GM21423 (cell line): ENCODE data around the gene RNU6-1.

ENCODE experiments used
- ATAC-seq: cut with Tn5 transposase; IDR thresholded peaks from one replicate; pipeline ENCODE4 v1.9.1; 2021; ENCODE audit warnings: mild to moderate bottlenecking, moderate library complexity; ENCODE audit not compliant: unreplicated experiment

The RNU6-1 gene

DNA sequence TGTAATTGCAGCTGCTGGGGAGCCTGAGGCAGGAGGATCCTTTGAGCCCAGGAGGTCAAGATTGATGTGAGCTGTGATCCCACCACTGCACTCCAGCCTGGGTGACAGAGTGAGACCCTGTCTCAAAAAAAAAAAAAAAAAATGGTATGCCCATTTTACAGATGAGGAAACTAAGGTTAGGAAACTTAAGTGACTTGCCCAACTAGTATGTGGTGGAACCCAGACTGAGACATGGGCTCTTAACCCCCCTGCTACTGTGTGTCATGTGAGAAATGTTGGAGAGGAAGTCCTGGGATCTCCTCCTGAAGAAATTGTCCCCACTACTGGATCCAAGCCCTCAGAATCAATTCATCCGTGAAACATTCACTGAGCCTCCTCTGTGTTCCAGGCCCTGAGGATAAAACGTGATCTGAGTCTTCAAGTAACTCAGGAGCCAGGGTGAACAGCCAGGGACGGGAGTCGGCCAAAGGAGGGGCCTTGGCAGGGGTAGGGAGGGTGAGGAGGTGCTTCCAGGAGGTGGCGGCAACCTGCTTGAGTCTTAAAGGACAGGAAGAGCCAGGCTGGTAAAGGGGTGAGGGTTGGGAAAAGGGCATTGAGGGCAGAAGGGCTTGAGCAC, 19.6 kb upstream of the RNU6-1 start:
- no peak for ATAC-seq

DNA sequence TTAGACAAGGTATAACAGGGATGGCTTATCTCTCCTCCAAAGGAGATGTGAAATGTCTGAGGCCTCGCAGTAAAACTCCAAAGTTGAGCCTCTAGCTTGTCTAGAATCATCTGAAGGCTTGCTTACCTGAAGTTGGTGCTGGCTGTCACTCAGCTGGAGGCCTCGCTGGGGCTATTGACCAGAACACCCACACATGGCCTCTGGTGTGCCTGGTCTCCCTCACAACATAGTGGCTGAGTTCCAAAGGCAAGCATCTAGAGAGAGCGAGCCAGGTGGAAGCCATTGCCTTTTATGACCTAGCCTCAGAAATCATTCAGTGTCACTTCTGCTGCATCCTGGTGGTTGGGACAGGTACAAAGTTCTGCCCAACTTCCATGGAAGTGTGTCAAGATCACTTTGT, 17.4 kb upstream of the RNU6-1 start:
- no peak for ATAC-seq

GRCh38 chr15:67855842-67856241, 16.0 kb upstream of the RNU6-1 start:
- no peak for ATAC-seq

GRCh38 chr15:67854358-67854757, 14.5 kb upstream of the RNU6-1 start:
- no peak for ATAC-seq

GRCh38 chr15:67853454-67853853, 13.6 kb upstream of the RNU6-1 start:
- ATAC-seq: no peak

DNA sequence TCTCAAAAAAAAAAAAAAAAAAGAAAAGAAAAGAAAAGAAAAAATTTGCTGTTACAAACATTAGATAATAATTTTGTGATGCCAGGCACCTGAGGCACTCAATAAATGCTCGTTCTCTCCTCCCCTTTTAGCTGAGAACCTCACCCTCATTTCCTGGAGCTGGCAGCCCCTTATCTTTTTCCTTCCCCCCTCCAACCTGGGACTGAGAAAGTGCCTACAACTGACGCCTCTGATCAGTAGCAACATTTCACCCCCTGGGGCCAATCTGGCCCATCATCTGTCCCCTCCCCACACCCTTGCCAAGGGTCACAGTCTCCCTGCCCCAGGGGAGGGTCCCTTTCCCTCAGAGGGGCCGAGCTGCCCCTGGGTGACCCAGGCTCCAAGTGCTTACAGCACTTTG, 12.6 kb upstream of the RNU6-1 start:
- no peak for ATAC-seq

DNA sequence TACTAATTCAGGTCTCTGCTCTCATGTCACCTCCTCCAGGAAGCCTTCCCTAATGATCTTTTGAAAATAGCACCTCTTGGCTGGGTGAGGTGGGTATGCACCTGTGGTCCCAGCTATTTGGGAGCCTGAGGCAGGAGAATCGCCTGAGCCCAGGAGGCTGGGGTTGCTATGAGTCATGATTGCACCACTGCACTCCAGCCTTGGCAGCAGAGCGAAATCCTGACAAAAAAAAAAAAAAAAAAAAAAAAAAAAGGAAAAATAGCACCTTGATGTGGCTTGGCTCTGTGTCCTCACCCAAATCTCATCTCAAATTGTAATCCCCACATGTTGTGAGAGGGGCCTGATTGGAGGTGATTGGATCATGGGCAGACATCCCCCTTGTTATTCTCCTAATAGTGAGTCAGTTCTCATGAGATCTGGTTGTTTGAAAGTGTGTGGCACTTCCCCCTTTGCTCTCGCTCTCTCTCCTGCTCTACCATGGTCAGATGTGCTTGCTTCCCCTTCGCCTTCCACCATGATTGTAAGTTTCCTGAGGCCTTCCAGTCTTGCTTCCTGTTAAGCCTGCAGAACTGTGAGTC, 11.2 kb upstream of the RNU6-1 start:
- no peak for ATAC-seq

DNA sequence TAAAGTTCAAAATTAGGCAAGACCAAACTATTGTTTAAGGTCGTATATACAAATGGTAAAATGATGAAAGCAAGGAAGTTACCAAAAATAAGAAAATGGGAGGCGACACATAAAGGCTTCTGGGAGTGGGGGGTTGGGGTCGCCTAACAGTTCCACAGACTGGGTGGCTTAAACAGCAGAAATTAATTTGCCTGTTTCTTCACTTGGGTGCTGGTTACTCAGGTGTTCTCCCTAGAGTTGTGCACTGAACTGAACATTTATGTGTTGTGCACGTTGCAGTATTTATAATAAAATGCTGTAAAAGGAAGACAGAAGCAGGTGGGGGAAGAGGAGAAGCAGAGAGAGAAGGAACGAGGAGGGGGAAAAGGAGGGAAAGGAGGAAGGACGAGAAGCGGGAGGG, 10.5 kb upstream of the RNU6-1 start:
- no peak for ATAC-seq

GRCh38 chr15:67849538-67849937, 9.7 kb upstream of the RNU6-1 start:
- ATAC-seq: no peak

GRCh38 chr15:67845974-67846373, 6.1 kb upstream of the RNU6-1 start:
- no peak for ATAC-seq

- ATAC-seq: no peak
These were observed 3.9 kb upstream of the RNU6-1 start for GRCh38 chr15:67843571-67844387.

DNA sequence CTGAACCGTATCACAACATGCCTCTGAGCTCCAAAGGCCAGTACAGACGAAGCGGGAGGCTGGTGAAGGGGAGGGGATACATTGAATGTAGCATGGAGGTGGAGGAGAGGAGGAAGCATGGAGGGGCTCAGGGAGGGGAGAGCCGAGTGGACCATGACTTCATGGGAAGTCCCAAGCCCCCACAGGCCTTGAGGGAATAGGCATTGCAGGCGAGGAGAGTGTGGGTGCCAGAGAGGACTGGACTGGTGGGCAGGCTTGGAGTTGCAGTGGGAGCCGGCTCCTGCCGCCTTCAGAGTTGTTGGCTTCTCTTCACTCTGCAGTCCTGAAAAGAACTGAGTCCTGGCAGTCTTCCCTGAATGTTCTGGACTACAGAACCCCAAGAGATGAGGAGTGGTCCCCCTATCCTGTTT, 3.3 kb upstream of the RNU6-1 start:
- no peak for ATAC-seq

DNA sequence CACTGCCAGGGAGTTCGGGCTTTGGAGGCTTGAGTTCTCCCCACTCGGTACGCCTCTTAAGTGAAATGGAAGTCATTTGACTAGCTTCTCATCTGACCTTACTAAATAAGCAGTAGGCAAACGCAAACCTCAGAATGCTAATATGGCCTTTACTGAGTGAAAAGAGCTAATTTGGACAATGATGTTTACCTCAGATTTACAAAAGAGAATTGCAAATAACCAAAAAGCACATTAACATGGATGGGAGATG, 1.6 kb upstream of the RNU6-1 start:
- ATAC-seq: no peak

DNA sequence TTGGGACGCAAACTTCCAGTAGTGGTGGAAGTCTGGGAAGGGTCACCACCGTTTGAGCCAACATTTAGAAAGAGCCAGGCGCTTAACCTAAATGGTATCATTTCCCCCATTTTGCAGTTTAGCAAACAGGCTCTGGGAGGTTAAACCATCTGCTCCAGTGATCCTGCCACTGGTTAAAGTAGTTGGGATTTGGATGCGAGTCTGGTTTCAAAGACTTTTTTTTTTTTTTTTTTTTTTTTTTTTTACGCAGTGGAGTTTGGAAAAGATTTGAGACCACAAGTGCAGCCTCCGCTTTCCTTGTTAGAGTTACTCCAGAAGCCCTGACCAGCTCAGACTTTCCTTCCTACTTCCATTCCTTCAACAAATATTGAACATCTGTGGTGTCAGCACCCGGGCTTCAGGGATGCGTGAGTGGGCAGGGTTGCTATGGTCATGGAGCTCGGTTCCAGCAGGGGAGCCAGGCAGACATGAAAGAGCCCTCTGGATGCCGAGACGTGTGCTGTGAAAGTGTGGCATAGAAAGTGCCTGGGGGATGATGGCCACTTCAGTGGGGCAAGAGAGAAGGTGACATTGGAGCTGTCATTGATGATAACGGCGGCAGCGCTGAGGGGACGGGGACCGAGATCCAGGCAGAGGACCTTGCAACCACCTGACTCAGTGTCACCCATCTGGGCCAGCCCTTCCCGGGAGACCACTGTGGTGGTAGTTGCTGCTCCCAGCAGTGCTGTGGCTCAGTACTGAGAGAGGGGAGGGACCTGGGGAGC, 1.1 kb upstream of the RNU6-1 start:
- no peak for ATAC-seq

- no peak for ATAC-seq
These were observed 331 bp downstream of the RNU6-1 start for GRCh38 chr15:67839499-67839928.

DNA sequence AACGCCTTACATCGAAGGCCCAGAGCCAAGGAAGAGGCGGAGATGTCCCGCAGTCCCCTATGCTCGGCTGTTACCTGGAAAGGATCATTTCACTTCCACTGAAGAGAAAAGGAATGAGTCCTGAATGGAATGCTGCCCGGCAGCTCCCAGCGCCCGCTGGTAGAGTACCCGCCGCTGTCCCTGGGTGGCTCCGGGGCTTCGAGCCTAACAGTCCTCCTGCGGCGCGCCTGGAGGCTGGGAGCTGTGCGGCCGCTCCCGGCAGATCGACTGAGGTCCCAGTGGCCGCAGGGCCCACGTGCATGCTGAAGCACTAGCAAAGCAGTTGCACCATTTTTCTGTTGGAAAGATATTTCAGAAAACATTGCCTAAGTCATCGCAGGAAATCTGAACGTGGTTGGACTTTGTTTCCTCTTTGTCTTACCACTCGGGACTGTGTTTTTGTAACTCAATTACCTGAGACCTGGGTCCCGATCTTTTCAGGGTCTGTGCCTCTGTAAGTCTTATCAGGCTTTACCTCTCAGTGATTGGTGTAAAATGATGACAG, 984 bp downstream of the RNU6-1 start:
- ATAC-seq: no peak

DNA sequence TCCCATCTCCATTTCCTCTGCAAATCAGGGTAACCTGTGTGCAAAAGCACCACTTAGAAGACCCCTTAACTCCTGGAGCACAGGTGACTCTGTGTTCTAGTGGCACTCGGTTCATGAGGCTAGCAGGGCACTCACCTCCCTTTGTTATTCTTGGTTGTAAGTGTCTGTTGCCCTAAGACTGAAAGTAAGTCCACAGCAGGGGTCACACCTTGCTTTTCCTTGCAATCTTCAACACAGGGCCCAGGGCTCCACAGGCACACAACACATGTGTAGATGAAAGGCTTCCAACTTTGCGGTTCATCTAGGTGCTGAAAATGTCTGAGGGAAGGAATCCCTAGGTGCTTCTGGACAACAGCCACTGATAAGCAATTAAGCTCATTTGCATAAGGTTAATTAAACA, 2.9 kb downstream of the RNU6-1 start:
- ATAC-seq: no peak

GRCh38 chr15:67836477-67836876, 3.4 kb downstream of the RNU6-1 start:
- ATAC-seq: no peak

DNA sequence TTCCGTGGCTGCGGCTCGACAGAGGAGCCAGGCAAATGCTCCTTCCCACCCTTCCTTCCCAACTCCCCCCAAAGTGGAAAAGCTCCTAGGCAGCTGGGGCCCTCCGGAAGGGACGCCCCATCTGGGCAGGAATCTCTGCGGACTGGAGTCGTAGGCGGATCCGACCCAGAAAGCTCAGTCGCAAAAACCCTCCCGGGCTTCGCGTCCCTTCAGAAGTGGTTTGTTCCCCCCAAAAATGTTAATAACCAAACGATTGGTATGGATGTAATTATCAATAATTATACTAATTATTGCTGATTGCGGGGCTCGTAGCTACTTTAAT, 3.8 kb downstream of the RNU6-1 start:
- no peak for ATAC-seq

DNA sequence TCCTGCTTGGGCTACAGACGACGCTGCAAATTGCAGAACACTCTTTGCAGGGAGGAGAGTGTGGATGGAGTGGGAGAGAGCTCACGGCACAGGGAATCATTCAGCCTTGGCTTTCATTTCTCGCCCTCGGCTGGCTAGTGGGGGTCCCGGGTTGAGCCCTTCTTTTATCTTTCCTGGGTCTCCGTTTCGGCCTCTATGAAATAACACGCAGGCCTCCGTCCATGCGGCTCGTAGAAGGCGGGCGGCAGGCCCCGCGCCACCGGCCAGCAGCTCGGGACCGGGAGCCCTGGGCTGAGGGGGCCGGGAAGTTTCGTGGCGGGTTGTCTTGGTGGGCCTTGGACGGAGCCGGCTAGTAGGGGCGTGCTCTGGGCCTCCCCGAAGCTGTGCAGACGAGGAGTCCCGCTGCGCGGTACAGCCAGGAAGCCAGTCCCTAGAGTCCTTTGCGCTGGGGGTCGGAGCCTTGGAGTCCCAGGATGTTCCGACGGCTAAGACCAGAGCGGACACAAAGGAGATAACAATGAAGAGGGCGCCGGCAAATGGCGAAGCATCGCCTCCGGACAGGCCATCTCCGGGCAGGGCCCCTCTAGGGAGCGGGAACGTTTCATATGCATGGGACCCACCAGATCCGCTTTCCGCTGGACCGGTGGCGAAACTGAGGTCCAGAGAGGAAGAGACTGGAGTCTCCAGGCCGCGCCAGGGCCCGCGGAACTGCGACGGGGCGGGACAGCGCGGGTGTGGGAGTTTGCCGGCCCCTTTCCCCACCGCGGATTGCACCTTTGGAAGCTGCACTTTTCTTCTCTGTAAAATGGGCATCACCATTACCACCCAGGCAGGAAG, 4.3 kb downstream of the RNU6-1 start:
- ATAC-seq: no peak
